A549 (cell line): ENCODE measurements around the gene PKM.

Experiments
- CHD2 ChIP-seq: fragments of 150-350 bp; IDR thresholded peaks from 2 replicates; pipeline ENCODE4 v1.6.1; 2014; ENCODE audit warnings: low read length; ENCODE audit not compliant: partially characterized antibody
- CTCF ChIP-seq: fragments of >200 bp; sonication (Bioruptor Twin); formaldehyde crosslinking; IDR thresholded peaks from 3 replicates; pipeline ENCODE4 v1.5.1; 2016
- EP300 ChIP-seq, 2 experiments: fragments of >200 bp; sonication (Bioruptor Twin); formaldehyde crosslinking; IDR thresholded peaks; 2 replicates in 1 of 2; 3 replicates in 1 of 2; pipeline ENCODE4 v1.6.1; 2016 to 2017
- MAX ChIP-seq: IDR thresholded peaks from 2 replicates; pipeline ENCODE4 v1.6.1; 2012
- RAD21 ChIP-seq, 2 experiments: fragments of >200 bp in 1 of 2; sonication (Bioruptor Twin) in 1 of 2; formaldehyde crosslinking in 1 of 2; IDR thresholded peaks in 1 of 2; conservative IDR thresholded peaks in 1 of 2; 2 replicates in 1 of 2; 3 replicates in 1 of 2; pipeline ENCODE4 v1.6.1; 2012 to 2018; ENCODE audit warnings: inconsistent platforms in 1 of 2
- SREBF2 ChIP-seq: fragments of 450-650 bp; IDR thresholded peaks from 2 replicates; pipeline ENCODE4 v1.6.1; 2014; ENCODE audit warnings: mild to moderate bottlenecking, moderate library complexity
- ZFP36 ChIP-seq: fragments of 450-650 bp; IDR thresholded peaks from 2 replicates; pipeline ENCODE4 v1.6.1; 2014; ENCODE audit warnings: borderline replicate concordance; ENCODE audit not compliant: partially characterized antibody
- ZSCAN20 ChIP-seq: fragments of 250-450 bp; sonication (Bioruptor Pico); IDR thresholded peaks from 2 replicates; pipeline ENCODE4 v1.8.0; 2022; ENCODE audit warnings: mild to moderate bottlenecking, moderate library complexity

- TF ChIP-seq RAD21 (conservative IDR thresholded peaks at IDR 0.05 in 1 of 2, IDR thresholded peaks at IDR 0.05 in 1 of 2) (no peak), CTCF (no peak), MAX (no peak), SREBF2 (no peak), ZSCAN20 (CRISPR knock-in tag) (no peak), CHD2 (no peak), EP300 (IDR thresholded peaks at IDR 0.05) (no peak), ZFP36 (no peak)
Observed at GRCh38 chr15:72276326-72276700, 45.3 kb upstream of the PKM start.
